Erythroblast (primary cell): ENCODE results near the gene COX6A2.

ENCODE experiments used
- DNase-seq, 2 experiments: peaks; one replicate each; lab custom pipeline; 2025; lab: John Stamatoyannopoulos, UW
- GATA1 ChIP-seq: IDR thresholded peaks from 2 replicates; pipeline ENCODE4 v1.6.1; 2011; ENCODE audit warnings: low read depth, mild to moderate bottlenecking, control low read depth, low read length, moderate library complexity
- POLR2A ChIP-seq: IDR thresholded peaks from 2 replicates; pipeline ENCODE4 v1.6.1; 2011; ENCODE audit warnings: mild to moderate bottlenecking, low read length

Gene COX6A2

DNA sequence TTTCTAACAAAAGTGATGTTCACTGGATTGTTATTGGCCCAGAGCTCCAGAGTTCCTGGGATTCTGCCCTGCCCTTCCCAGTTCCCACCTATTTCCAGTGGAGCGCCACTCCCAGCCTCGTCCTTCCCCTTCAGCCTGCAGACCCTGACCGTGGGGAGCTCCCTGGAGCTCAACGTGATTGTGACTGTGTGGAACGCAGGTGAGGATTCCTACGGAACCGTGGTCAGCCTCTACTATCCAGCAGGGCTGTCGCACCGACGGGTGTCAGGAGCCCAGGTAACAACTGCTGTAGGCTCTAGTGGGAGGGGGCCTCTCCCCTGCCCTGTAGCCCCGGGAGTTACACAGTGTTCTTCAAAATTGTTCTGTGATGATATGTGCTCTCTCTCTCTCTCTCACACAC lies 11.8 kb downstream of the COX6A2 start:
- TF ChIP-seq GATA1 (no peak), POLR2A (no peak)
- no peak for DNase-seq

DNA sequence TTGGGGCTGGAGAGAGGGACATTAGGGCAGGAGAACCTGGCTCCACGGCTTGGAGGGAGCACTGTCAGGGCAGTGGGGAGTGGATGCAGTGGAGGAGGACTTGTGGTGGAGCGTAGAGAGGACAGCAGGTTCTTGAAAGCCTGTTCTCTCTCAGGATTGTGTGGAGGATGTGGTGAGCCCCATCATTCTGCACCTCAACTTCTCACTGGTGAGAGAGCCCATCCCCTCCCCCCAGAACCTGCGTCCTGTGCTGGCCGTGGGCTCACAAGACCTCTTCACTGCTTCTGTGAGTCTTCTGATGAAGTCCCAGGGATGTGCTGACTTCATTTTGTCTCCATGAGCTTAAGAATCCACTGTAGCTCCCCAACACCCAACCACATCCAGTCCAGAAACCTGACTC lies 13.5 kb downstream of the COX6A2 start:
- no peak for DNase-seq
- no peak for TF ChIP-seq GATA1
- TF ChIP-seq POLR2A, result no peak

DNA sequence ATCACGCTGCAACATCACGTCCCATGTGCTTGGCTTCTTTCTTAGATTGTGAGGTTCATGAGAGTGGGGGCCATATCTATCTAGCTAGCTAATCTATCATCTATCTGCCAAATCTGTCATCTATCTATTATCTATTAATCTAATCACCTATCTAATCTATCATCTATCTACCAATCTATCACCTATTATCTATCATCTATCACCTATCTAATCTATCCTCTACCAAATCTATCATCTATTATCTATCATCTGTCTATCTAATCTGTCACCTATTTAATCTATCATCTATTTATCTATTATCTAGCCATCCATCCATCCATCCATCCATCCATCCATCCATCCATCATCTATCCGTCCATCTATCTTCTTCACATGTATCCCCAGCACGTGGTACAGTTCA lies 14.2 kb downstream of the COX6A2 start:
- no peak for TF ChIP-seq POLR2A
- no peak for TF ChIP-seq GATA1
- no peak for DNase-seq

DNA sequence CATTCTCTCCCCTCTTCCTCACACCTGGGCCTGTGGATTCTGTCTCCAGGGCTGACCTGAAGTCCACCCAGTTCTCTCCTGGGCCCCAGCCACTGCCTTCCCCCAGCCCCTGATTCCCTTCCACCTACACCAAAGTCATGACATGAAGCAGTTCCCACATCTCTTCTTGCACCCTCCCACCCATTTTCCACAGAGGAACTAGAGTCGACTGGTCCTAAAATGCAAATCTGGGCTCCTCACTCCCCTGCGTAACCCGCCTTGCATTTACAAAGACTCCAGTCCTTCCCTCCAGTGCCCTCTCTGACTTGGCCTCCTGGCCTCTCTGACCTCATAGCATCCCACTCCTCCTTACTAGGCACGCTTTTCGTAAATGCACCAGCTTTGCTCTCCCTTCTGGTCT lies 14.8 kb downstream of the COX6A2 start:
- DNase-seq, result no peak
- TF ChIP-seq POLR2A, result no peak
- TF ChIP-seq GATA1, result no peak

DNA sequence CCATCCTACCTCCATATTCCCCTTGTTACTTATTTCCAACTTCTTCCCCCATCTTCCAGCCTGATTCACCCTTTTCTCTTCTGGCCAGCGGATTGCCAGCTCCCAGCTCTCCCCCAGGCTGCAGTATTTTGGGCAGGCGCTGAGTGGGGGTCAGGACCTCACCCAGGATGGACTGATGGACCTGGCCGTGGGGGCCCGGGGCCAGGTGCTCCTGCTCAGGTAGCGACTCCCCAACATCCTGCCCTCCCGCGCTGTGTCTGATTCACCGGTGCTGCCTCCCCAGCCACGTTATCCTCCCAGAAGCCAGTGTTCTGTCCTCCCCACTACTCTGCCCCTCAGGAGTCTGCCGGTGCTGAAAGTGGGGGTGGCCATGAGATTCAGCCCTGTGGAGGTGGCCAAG lies 15.4 kb downstream of the COX6A2 start:
- DNase-seq, result no peak
- TF ChIP-seq POLR2A (no peak), GATA1 (no peak)

DNA sequence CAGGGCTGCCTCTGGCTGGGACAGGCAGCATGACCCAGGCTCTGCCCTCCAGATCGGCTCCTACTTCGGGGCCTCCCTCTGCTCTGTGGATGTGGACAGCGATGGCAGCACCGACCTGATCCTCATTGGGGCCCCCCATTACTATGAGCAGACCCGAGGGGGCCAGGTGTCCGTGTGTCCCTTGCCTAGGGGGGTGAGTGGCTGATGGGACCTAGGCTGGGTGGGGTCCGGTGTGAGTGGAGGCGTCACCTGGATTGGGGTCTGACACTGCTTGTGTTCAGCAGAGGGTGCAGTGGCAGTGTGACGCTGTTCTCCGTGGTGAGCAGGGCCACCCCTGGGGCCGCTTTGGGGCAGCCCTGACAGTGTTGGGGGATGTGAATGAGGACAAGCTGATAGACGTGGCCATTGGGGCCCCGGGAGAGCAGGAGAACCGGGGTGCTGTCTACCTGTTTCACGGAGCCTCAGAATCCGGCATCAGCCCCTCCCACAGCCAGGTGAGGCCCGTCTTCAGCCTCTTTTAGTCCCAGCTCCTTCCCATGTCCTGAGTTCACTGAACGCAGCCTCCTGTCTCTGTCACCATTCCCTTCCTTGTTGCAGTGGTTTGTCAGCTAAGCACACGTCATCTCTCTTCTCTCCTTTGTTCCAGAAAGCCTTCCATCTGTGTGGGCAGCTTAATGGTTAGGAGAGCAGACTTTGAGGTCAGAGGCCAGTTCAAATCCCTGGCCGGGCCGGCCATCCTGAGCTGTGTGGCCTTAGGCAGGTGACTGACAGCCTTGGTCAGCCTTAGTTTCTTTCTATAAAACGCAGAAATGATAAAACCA lies 16.9 kb downstream of the COX6A2 start:
- no peak for TF ChIP-seq POLR2A
- no peak for TF ChIP-seq GATA1
- no peak for DNase-seq

DNA sequence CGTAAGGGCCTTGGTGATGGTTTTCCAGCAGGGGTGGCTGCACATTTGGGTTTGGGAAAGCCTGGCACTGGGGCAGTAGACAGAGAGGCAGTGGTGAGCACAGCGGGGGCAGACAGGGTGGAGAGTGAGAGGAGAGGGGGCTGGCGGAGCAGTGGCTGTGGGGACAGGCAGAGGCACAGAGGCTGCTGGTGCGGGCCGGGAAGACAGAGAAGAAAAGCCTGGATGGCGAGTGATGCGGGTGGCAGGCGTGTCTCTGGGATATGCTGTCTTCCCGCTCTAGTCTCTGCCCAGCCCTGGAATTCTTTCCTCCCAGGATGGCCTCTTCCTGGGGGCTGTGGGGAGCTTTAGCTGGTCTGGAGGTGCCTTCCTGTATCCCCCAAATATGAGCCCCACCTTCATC lies 18.1 kb downstream of the COX6A2 start:
- TF ChIP-seq POLR2A (no peak), GATA1 (no peak)
- no peak for DNase-seq

DNA sequence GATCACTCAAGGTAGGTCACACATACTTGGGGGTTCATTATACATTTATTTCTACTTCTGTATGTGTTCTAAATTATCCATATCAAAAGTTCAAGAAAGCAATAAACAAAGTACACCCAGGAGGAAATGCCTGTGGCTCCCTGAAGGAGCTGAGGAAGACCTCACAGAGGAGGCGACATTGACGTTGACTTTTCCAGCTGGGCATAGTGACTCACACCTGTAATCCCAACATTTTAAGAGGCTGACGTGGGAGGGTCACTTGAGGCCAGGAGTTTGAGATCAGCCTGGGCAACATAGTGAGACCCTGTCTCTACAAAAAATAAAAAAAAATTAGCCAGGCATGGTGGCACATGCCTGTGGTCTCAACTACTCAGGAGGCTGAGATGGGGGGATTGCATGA lies 18.7 kb downstream of the COX6A2 start:
- no peak for TF ChIP-seq POLR2A
- TF ChIP-seq GATA1, result no peak
- no peak for DNase-seq

DNA sequence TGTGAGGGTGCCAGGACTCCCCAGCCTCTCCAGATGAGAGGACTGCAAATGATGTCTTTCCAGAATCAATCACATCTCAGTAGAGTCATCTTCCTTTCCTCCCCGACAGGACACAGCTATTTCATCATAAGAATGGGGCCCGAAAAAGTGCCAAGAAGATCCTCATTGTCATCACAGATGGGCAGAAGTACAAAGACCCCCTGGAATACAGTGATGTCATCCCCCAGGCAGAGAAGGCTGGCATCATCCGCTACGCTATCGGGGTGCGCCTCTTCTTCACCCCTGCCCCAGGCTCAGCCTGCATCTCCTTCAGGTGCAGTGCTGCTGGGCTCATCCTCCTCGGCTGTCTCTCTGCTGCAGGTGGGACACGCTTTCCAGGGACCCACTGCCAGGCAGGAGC lies 20.8 kb downstream of the COX6A2 start:
- TF ChIP-seq GATA1 (no peak), POLR2A (no peak)
- no peak for DNase-seq

DNA sequence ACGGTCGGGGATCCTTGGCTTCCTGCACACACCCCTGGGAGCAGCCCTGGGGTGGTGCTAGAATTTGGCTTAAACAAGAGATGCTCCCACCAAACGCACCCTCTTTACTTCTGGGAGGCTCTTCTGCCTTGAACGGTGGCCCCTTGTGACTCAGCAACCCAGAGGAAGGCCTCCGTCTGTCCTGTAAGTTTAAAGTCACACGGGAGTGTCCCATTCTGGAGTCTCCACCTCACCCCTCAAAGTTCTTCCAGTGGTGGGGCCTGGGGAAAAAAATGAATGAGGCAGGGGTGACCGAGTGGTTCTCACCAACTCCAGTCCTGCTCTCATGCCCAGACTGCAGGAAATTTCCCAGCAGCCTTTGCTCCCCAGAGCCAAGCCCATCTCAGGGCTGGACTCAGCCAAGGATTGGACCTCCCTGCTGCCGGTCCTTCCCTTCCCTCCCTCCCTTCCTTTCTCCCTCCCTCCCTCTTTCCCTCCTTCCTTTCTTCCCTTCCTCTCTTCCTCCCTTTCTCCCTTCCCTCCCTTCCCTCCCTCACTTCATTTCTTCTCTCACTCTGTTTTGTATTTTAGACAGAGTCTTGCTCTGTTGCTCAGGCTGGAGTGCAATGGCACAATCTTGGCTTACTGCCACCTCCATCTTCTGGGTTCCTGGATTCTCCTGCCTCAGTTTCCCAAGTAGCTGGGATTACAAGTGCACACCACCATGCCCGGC lies 23.7 kb downstream of the COX6A2 start:
- no peak for DNase-seq
- no peak for TF ChIP-seq GATA1
- no peak for TF ChIP-seq POLR2A

DNA sequence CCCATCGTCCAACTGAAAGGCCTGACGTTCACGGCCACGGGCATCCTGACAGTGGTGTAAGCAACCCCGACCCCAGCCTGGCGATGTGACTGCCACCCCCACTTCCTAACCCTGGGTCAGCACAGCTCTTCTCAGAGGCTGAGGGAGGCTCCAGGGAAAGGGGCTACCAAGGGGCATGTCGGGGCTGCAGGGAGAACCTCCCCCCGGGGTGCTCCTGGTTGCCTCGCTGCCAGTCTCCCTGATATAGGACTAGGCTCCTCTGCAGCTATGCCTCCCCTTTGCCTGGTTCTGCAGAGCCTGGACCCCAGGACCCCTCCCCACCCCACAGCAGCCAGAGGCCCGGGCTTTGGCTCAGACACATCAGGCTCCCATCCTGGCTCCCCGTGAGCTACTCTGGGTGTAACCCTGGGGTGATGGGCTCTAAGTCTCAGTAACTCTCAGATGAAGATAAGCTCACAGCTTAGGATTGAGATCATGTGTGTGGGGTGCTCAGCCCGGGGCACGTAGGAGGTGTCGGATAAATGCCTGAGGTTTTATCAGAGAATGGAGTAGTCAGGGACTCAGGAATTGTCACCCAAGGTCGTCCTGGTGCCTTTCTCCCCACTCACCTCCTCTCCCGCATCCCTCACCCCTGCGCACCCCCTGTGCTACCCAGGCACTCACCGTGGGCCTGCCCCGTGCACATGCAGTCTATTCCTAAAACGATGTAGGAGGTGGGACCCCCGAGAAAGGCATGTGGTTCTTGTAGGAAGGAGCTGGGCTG lies 24.4 kb downstream of the COX6A2 start:
- TF ChIP-seq POLR2A, result no peak
- TF ChIP-seq GATA1, result no peak
- no peak for DNase-seq

DNA sequence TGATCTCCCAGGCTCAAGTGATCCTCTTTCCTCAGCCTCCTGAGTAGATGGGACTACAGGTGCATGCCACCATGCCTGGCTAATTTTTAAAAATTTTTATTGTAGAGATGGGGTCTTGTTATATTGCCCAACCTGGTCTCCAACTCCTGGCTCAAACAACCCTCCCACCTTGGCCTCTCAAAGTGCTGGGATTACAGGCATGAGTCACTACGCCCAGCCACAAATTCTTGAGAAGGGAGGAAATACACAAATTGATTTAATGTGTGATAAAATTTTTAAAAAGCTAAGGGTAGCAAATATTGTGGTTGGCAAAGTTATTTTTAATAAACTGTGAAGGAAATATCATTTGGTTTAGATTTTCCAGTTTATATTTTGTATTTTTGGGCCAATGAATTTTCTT lies 25.5 kb downstream of the COX6A2 start:
- no peak for TF ChIP-seq POLR2A
- no peak for TF ChIP-seq GATA1
- DNase-seq, result no peak

DNA sequence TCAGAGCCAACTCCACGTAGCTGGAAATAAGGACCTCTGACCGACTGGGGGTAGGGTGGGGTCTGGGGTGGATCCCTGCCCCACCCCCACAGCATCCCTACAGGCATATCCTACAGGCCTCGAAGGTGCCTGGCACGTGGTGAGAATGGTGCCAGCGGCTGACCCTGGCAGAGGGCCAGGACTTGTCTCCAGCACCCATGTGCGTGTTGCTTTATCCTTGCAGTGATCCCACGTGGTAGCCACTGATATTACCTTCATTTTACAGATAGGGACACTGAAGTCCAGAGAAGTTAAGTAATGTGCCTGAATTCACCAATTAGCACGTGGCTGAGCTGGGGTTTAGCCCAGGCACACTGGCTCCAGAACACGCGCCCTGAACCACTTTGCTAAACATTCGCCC lies 26.7 kb downstream of the COX6A2 start:
- TF ChIP-seq GATA1, result no peak
- TF ChIP-seq POLR2A, result no peak
- DNase-seq, result no peak

DNA sequence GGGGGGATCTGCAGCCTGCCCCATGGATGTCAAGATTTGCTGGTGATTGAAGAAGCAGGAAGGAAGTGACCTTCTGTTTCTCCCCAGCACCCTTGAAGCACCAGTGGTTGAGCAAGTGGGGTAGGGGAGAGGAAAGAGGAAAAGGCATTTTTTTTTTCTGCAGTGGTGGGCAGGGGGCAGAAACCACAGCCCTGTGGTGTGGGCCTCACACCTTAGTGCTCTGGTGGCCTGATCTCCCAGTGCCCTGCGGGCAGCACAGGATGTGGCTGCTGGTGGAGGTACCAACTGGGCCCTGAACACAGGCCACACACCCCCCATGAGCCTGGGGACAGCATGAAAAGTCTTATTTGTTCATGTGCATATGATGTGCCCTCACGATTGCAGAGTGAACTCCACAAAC lies 28.0 kb downstream of the COX6A2 start:
- TF ChIP-seq POLR2A, result no peak
- TF ChIP-seq GATA1, result no peak
- DNase-seq, result no peak
